Amniotic epithelial cell (primary cell): ENCODE results near the gene CNTNAP1.

Experiments
- DNase-seq: peaks from one replicate; pipeline ENCODE4 v3.0.0-alpha.2; 2010; ENCODE audit warnings: low read depth

Gene CNTNAP1

GRCh38 chr17:42685831-42686230, 3.5 kb downstream of the CNTNAP1 start:
- no peak for DNase-seq

GRCh38 chr17:42686520-42687128, 4.3 kb downstream of the CNTNAP1 start:
- DNase-seq: no peak

DNA sequence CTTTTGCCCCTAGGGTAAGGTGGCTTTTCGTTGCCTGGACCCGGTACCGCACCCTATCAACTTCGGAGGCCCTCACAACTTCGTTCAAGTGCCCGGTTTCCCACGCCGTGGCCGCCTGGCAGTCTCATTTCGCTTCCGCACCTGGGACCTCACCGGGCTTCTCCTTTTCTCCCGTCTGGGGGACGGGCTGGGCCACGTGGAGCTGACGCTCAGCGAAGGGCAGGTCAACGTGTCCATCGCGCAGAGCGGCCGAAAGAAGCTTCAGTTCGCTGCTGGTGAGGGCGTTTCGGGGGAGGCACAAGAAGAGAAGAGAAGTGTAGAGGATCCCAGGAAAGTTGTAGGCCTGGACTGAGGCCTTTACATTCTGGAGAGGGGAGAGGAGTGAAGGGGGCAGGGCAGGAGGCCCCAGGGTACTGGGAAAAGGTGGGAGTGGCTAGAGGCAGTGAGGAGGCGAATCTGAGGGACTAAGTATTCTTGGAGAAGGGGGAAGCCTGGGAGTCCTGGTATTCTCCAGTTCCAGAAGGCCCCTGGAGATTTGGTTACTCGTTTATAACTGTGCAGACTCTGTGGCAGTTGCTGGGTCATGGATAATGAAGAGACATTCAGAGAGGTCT, 5.5 kb downstream of the CNTNAP1 start:
- DNase-seq: no peak

GRCh38 chr17:42690596-42690995, 8.3 kb downstream of the CNTNAP1 start:
- DNase-seq: no peak

DNA sequence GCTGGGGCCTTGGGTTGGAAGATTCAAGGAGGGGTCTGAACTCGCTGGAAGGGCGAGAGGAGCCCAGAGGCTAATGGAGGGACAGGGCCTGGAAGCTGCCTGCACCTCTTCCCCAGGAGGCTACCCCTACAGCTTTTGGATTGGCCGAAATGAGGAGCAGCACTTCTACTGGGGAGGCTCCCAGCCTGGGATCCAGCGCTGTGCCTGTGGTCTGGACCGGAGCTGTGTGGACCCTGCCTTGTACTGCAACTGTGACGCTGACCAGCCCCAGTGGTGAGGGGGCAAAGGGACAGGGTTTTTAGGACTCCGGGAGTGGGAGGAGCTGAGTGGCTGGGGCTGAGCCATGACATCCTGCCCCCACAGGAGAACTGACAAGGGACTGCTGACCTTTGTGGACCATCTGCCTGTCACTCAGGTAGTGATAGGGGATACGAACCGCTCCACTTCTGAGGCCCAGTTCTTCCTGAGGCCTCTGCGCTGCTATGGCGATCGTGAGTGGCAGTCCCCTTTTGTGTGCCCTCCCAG, 8.8 kb downstream of the CNTNAP1 start:
- no peak for DNase-seq

DNA sequence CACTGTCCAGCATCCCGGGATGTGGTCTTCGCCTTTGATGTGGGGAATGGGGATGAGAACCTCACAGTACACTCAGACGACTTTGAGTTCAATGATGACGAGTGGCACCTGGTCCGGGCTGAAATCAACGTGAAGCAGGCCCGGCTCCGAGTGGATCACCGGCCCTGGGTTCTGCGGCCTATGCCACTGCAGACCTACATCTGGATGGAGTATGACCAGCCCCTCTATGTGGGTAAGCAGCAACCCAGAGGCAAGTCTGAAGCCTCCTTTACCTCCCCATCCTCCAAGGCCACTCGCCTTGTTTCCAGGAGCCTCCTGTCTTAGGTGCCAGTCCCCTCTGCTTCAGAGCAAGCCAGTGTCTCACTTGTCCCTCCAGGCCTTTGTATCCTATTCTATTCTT, 10.2 kb downstream of the CNTNAP1 start:
- DNase-seq: no peak

DNA sequence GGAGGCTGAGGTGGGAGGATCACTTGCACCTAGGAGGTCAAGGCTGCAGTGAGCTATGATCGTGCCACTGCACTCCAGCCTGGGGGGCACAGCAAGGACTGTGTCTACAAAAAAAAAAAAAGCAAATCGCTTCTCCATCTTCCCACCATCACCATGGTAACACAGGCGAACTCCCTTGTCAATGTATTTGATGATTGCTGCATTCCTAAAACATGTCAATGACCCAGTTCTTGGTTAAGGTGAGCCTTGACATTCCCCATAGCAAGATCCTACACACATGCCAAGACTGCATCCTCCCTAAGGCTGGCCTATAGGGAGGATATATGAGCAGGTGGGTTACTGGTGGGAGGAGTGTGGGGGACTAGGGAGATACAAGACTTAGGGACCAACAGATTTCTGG, 12.2 kb downstream of the CNTNAP1 start:
- DNase-seq: no peak

DNA sequence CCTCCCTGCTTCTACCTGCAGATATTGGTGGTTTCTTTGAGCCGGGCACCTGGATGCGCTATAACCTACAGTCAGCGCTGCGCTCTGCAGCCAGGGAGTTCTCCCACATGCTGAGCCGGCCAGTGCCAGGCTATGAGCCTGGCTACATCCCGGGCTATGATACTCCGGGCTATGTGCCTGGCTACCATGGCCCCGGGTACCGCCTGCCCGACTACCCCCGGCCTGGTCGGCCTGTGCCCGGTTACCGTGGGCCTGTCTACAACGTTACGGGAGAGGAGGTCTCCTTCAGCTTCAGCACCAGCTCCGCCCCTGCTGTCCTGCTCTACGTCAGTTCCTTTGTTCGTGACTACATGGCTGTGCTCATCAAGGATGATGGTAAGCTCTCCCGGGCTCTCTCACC, 13.2 kb downstream of the CNTNAP1 start:
- no peak for DNase-seq

GRCh38 chr17:42697108-42697811, 14.9 kb downstream of the CNTNAP1 start:
- DNase-seq: no peak

- peak; percentile 77 for DNase-seq
These were observed 16.5 kb downstream of the CNTNAP1 start for GRCh38 chr17:42698736-42699414.

DNA sequence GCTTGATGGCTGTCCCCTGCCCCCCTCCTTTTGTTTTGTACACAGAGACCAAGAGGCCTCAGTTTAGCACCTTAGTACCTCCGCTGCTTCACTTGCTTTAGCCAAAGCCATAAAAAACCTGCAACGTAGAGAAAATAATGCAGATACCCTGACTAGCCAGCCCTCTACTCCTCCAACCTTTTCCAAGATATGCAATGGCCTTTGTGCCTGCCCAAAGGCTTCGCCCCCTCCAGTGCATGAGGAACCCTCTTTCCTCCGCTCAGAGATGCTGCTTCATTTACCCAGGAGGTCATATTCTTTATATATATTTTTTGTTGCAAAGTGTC, 17.0 kb downstream of the CNTNAP1 start:
- no peak for DNase-seq

GRCh38 chr17:42700586-42701289, 18.4 kb downstream of the CNTNAP1 start:
- no peak for DNase-seq

GRCh38 chr17:42702446-42702845, 20.1 kb downstream of the CNTNAP1 start:
- no peak for DNase-seq

DNA sequence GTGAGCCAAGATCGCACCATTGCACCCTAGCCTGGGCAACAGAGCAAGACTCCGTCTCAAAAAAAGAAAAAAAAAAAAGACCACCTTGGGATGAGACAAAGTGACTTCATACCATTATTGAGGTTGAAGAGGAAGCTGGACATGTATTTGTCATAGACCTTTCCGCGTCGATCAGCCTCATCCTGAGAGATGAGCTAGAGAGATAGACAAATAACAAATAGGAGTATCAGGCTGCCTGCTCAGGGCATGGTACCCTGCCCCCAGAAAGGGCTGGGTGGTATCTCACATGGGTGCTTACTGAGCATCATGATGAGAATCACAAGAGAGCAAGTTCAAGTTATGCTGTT, 22.1 kb downstream of the CNTNAP1 start:
- DNase-seq: no peak

- no peak for DNase-seq
These were observed 22.6 kb downstream of the CNTNAP1 start for GRCh38 chr17:42704837-42705494.

DNA sequence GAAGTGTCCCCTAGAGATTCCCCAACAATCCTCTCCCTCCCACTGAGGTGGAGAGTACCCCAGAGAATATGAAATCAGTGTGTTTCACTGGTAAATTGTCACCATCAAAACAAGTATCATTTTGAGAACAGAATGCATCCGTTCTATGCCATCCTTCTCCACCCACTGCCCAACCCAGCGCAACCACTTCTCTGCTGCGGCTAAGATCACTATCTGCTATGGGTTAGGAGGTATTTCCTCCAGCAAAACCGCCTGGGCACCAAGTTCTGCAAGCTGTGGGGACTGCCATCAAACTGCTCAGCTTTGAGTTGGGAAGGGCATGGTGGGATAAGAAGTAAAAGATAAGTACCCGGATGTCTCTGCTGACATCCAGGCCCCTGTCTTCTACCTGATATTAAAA, 24.4 kb downstream of the CNTNAP1 start:
- no peak for DNase-seq

- DNase-seq: no peak
These were observed 26.3 kb downstream of the CNTNAP1 start for GRCh38 chr17:42708588-42708987.

GRCh38 chr17:42709561-42709960, 27.2 kb downstream of the CNTNAP1 start:
- DNase-seq: no peak

DNA sequence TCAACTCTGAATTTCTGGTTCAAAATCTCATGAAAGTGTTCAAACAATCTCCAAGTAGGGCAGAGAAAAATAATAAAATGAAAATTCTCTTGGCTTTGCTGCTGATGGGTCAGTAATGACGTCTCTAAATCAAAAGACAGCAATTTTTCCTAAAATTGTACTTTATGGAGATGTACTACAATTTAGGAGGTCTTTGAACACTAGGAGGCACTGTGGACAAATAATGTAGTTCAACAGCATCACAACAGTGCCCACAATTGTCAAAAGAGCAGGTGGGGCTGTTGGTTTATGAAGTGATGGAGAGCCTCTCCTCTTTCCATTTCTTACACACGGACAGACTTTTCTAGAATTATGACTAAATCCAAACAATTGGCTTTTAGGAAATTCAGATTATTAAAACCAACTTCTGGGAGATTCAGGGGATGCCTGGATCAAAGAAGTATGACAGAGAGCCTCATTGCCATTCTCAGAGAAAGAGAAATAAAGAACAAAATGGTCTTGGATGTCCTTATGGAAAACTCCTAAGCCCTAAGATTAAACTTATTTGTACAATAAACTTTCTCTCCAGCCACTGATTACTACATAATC, 38.8 kb downstream of the CNTNAP1 start:
- peak; percentile 67 for DNase-seq

- DNase-seq: peak; percentile 58
These were observed 41.3 kb downstream of the CNTNAP1 start for GRCh38 chr17:42723636-42724035.

GRCh38 chr17:42725143-42725542, 42.8 kb downstream of the CNTNAP1 start:
- DNase-seq: no peak
